ENCODE results near the gene E2F4. TPM values are rescaled to one million over a fixed set of nuclear protein-coding genes. Genes with fewer than 3 reads are reported as not detected.

The E2F4 gene
- polyA plus RNA-seq, 1 experiment: 83.2 TPM

- ChIA-PET CTCF (interaction anchor here (1.2 kb wide), 1 partner anchor 13 kb away, joined by 5 read pairs; no protein-coding TSS in a partner anchor), POLR2A (no interaction called here)
- DNase-seq (ENCODE audit: low read depth): no peak
- Histone ChIP-seq H3K27me3 (ENCODE audit: control insufficient read depth, insufficient read depth, low read length) (no peaks in the 10 kb centered on the region), H3K36me3 (ENCODE audit: control insufficient read depth, insufficient read depth, low read length) (peaks cover 41% of the 10 kb centered on the region), H3K4me3 (ENCODE audit: low read depth, low read length) (no peak overlapping the region)
- no peak for TF ChIP-seq CTCF (IDR thresholded peaks at IDR 0.05; ENCODE audit: insufficient read depth, low read depth, low read length)
Observed at GRCh38 chr16:67230809-67231660, 39.1 kb downstream of the E2F4 start.

GRCh38 chr16:67233596-67233995 lies 41.6 kb downstream of the E2F4 start:
- ChIA-PET POLR2A (no interaction called here), CTCF (no interaction called here)
- Histone ChIP-seq H3K36me3 (ENCODE audit: control insufficient read depth, insufficient read depth, low read length) (peaks cover 57% of the 10 kb centered on the region), H3K4me3 (ENCODE audit: low read depth, low read length) (no peak overlapping the region), H3K27me3 (ENCODE audit: control insufficient read depth, insufficient read depth, low read length) (no peaks in the 10 kb centered on the region)
- no peak for DNase-seq (ENCODE audit: low read depth)
- no peak for TF ChIP-seq CTCF (IDR thresholded peaks at IDR 0.05; ENCODE audit: insufficient read depth, low read depth, low read length)

GRCh38 chr16:67234180-67234597 lies 42.2 kb downstream of the E2F4 start:
- Histone ChIP-seq H3K27me3 (ENCODE audit: control insufficient read depth, insufficient read depth, low read length) (no peaks in the 10 kb centered on the region), H3K36me3 (ENCODE audit: control insufficient read depth, insufficient read depth, low read length) (peaks cover 56% of the 10 kb centered on the region), H3K4me3 (ENCODE audit: low read depth, low read length) (no peak overlapping the region)
- DNase-seq (ENCODE audit: low read depth): no peak
- ChIA-PET POLR2A (no interaction called here), CTCF (no interaction called here)
- TF ChIP-seq CTCF (IDR thresholded peaks at IDR 0.05; ENCODE audit: insufficient read depth, low read depth, low read length): no peak

GRCh38 chr16:67235816-67236562 lies 44.0 kb downstream of the E2F4 start:
- peaks cover 46% of the 10 kb centered on the region for H3K36me3 ChIP-seq (ENCODE audit: control insufficient read depth, insufficient read depth, low read length)
- no peak overlapping the region for H3K4me3 ChIP-seq (ENCODE audit: low read depth, low read length)
- H3K27me3 ChIP-seq (ENCODE audit: control insufficient read depth, insufficient read depth, low read length): no peaks in the 10 kb centered on the region
- CTCF ChIA-PET: no interaction called here
- TF ChIP-seq CTCF (IDR thresholded peaks at IDR 0.05; ENCODE audit: insufficient read depth, low read depth, low read length): no peak
- POLR2A ChIA-PET: no interaction called here
- DNase-seq (ENCODE audit: low read depth): no peak
